Thymus (tissue), 11 donors: ENCODE results near the gene IMMP2L. TPM values are rescaled to one million over a fixed set of nuclear protein-coding genes. Genes with fewer than 3 reads are reported as not detected.

Experiments used
- DNase-seq, 9 donors: peaks; one replicate each; pipeline ENCODE4 v3.0.0-alpha.2; 2013; ENCODE audit warnings: low spot score in 9 of 9, low read depth in 6 of 9, missing footprints in 1 of 9
- H3K27ac ChIP-seq, 2 donors: one replicate each; pipeline ENCODE4 v1.5.1; 2013; ENCODE audit warnings: control low read depth in 1 of 2, low read depth in 1 of 2, low read length in 1 of 2, mild to moderate bottlenecking in 1 of 2, moderate library complexity in 1 of 2
- H3K27me3 ChIP-seq, 2 donors: one replicate each; pipeline ENCODE4 v1.5.1; 2013; ENCODE audit warnings: low read length in 1 of 2; ENCODE audit not compliant: control insufficient read depth in 2 of 2, insufficient read depth in 1 of 2
- H3K36me3 ChIP-seq, 2 donors: one replicate each; pipeline ENCODE4 v1.5.1; 2013; ENCODE audit warnings: low read length in 1 of 2, mild to moderate bottlenecking in 1 of 2, moderate library complexity in 1 of 2; ENCODE audit not compliant: control insufficient read depth in 2 of 2, insufficient read depth in 2 of 2
- H3K4me1 ChIP-seq, 2 donors: one replicate each; pipeline ENCODE4 v1.5.1; 2013; ENCODE audit warnings: low read length in 2 of 2; ENCODE audit not compliant: control insufficient read depth in 2 of 2, insufficient read depth in 2 of 2
- H3K4me3 ChIP-seq, 2 donors: one replicate each; pipeline ENCODE4 v1.5.1; 2013; ENCODE audit warnings: low read length in 2 of 2, control low read depth in 1 of 2, mild to moderate bottlenecking in 1 of 2
- H3K9me3 ChIP-seq, 2 donors: one replicate each; pipeline ENCODE4 v1.5.1; 2013; ENCODE audit warnings: low read length in 1 of 2, mild to moderate bottlenecking in 1 of 2; ENCODE audit not compliant: control insufficient read depth in 2 of 2, insufficient read depth in 1 of 2
- WGBS: extraction: QIAGEN DNeasy Blood & Tissue Kit; methylation state at CpG from one replicate; pipeline ENCODE4 v1.1.7; 2013; 5-methylcytosine and 5-hydroxymethylcytosine counted together
- polyA plus RNA-seq: library from polyadenylated mRNA; stranded (reverse); fragments of 200-250 nt; gene quantifications from one replicate; pipeline ENCODE4 v1.2.3, GENCODE V29; 2013
- total RNA-seq: library from RNA; stranded (reverse); fragments of 120-200 nt; gene quantifications from one replicate; pipeline ENCODE4 v1.2.4, GENCODE V29; 2013
- donor health status: healthy.

Gene IMMP2L
- total and polyA plus RNA-seq, 2 donors = 11.0 to 12.8 TPM

DNA sequence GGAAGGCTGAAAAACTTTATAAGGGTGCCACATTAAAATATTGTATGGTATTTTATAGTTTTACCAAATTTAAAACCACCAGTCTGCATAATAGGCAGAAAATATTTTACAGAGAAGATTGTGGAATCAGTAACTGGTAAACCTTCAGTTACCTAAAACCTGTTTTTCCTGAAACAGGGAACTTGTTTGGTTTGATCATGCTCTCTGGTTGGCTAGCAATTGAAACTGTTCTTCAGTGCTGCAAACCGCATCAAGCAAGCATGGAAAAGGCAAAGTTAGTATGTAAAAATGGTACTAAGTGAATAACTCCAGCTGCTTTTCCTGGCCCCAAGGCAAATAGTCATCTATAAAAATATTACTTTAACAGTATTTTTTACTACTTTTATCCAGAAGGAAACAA is 788.2 kb downstream of the IMMP2L start:
- no peak for DNase-seq
- H3K9me3 ChIP-seq = no peaks in the 10 kb centered on the region
- H3K36me3 ChIP-seq = no peaks in the 10 kb centered on the region
- no peak overlapping the region for H3K27ac ChIP-seq
- no peak overlapping the region for H3K4me3 ChIP-seq
- 97% methylated on average over 1 of the region's 1 CpG for WGBS
- H3K4me1 ChIP-seq = no peaks in the 10 kb centered on the region
- H3K27me3 ChIP-seq = no peaks in the 10 kb centered on the region

DNA sequence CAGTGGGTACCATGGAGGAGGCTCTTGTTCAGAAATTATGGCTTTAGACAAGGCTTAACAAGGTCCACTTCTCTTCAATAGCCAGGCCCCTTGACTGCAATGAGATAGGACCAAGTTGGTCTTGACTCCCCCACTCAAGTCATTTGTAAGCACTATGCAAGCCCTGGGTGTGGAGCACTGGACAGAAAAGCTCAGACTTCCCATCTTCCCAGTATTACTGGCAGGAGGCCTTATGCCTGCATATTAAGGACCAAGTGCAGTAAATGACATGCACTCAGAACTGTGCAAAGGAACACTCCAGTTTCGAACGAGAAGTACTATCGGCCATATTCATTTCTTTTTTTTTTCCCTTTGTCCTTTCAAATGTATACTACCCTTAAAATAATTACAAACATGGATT is 789.7 kb downstream of the IMMP2L start:
- H3K9me3 ChIP-seq = no peaks in the 10 kb centered on the region
- no peak for DNase-seq
- H3K27me3 ChIP-seq = no peaks in the 10 kb centered on the region
- H3K4me1 ChIP-seq = no peaks in the 10 kb centered on the region
- no peaks in the 10 kb centered on the region for H3K36me3 ChIP-seq
- no peak overlapping the region for H3K27ac ChIP-seq
- no peak overlapping the region for H3K4me3 ChIP-seq
- WGBS = 99% methylated on average over 3 of the region's 3 CpGs

- no peaks in the 10 kb centered on the region for H3K9me3 ChIP-seq
- no peaks in the 10 kb centered on the region for H3K36me3 ChIP-seq
- no peaks in the 10 kb centered on the region for H3K4me1 ChIP-seq
- WGBS = 93% methylated on average over 3 of the region's 3 CpGs
- no peak overlapping the region for H3K27ac ChIP-seq
- DNase-seq = no peak
- H3K4me3 ChIP-seq = no peak overlapping the region
- no peaks in the 10 kb centered on the region for H3K27me3 ChIP-seq
Measured at GRCh38 chr7:110771717-110772116, 790.6 kb downstream of the IMMP2L start.

DNA sequence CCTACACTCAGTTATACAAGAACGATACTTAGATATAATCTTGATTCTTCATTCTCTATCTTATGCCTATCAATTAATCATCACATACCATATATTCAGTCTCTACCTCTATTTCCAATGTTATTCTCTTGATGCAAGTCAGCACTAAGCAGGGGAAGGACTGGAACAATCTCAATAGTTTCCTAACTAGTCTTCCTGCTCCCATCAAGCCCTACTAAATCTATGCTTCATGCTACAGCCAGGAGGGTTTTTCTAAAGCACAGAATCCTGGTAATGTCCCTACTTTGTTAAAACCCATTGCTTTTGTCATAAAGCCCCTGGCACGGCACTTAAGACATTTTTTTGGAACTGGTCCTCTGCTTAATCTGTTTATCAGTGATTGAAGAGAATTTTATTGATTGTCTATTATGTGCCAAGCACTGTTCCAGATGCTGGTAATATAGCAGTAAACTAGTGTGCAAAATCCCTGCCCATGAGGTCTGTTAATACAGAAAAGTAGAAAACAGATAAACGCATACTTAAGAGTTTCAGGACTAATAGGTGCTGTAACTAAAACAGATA is 794.7 kb downstream of the IMMP2L start:
- DNase-seq = no peak
- no peak overlapping the region for H3K27ac ChIP-seq
- 98% methylated on average over 3 of the region's 3 CpGs for WGBS
- H3K4me1 ChIP-seq = no peaks in the 10 kb centered on the region
- H3K4me3 ChIP-seq = no peak overlapping the region
- H3K27me3 ChIP-seq = no peaks in the 10 kb centered on the region
- no peaks in the 10 kb centered on the region for H3K36me3 ChIP-seq
- no peaks in the 10 kb centered on the region for H3K9me3 ChIP-seq

GRCh38 chr7:110766864-110767263 is 795.4 kb downstream of the IMMP2L start:
- no peak overlapping the region for H3K27ac ChIP-seq
- H3K4me1 ChIP-seq = no peaks in the 10 kb centered on the region
- no peaks in the 10 kb centered on the region for H3K9me3 ChIP-seq
- 97% methylated on average over 2 of the region's 2 CpGs for WGBS
- H3K36me3 ChIP-seq = no peaks in the 10 kb centered on the region
- no peak for DNase-seq
- H3K4me3 ChIP-seq = no peak overlapping the region
- H3K27me3 ChIP-seq = no peaks in the 10 kb centered on the region

DNA sequence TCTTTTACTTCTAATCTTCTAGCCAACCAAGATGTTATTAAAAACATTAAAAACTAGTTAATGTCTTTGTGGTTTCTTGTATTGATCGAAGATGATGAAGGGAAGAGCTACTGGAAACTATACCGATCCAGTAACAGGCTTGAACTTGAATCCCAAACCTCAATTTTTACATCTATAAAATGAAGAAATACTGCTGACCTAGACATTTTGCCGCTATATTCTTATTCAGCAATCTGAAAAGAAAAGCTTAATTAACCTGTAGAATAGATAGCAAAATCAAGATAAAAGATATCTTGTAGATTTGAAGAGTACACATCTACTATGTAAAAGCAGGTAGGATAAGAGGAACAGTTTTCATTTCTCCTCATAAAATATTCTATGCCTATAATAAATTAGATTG is 797.4 kb downstream of the IMMP2L start:
- H3K4me3 ChIP-seq = no peak overlapping the region
- no peak for DNase-seq
- no peak overlapping the region for H3K27ac ChIP-seq
- H3K36me3 ChIP-seq = no peaks in the 10 kb centered on the region
- H3K4me1 ChIP-seq = no peaks in the 10 kb centered on the region
- 96% methylated on average over 3 of the region's 3 CpGs for WGBS
- H3K27me3 ChIP-seq = no peaks in the 10 kb centered on the region
- H3K9me3 ChIP-seq = no peaks in the 10 kb centered on the region

- Histone ChIP-seq H3K9me3 (no peaks in the 10 kb centered on the region), H3K4me1 (no peaks in the 10 kb centered on the region), H3K4me3 (no peak overlapping the region), H3K27ac (no peak overlapping the region), H3K36me3 (no peaks in the 10 kb centered on the region), H3K27me3 (no peaks in the 10 kb centered on the region)
- 98% methylated on average over 2 of the region's 2 CpGs for WGBS
- DNase-seq = no peak
Measured at GRCh38 chr7:110762546-110763225, 799.6 kb downstream of the IMMP2L start.

GRCh38 chr7:110760341-110760740 is 802.0 kb downstream of the IMMP2L start:
- Histone ChIP-seq H3K27me3 (no peaks in the 10 kb centered on the region), H3K4me1 (no peaks in the 10 kb centered on the region), H3K4me3 (no peak overlapping the region), H3K27ac (no peak overlapping the region), H3K9me3 (no peaks in the 10 kb centered on the region), H3K36me3 (no peaks in the 10 kb centered on the region)
- 90% methylated on average over 2 of the region's 2 CpGs for WGBS
- no peak for DNase-seq

- 96% methylated on average over 4 of the region's 4 CpGs for WGBS
- no peak overlapping the region for H3K4me3 ChIP-seq
- H3K9me3 ChIP-seq = no peaks in the 10 kb centered on the region
- H3K4me1 ChIP-seq = no peaks in the 10 kb centered on the region
- no peak overlapping the region for H3K27ac ChIP-seq
- H3K36me3 ChIP-seq = no peaks in the 10 kb centered on the region
- no peak for DNase-seq
- no peaks in the 10 kb centered on the region for H3K27me3 ChIP-seq
Measured at GRCh38 chr7:110759069-110759468, 803.2 kb downstream of the IMMP2L start.
